Measurements from ENCODE around the gene MNS1.

MNS1 gene

GRCh38 chr15:56411122-56411749, 53.7 kb downstream of the MNS1 start:
- TF ChIP-seq GATA3 (IDR thresholded peaks at IDR 0.05; ENCODE audit: low read depth, low read length) (no peak), GATA2 (IDR thresholded peaks at IDR 0.05; ENCODE audit: low read depth, low read length) (no peak)

GRCh38 chr15:56410721-56411120, 54.2 kb downstream of the MNS1 start:
- TF ChIP-seq GATA3 (IDR thresholded peaks at IDR 0.05; ENCODE audit: low read depth, low read length) = no peak

- TF ChIP-seq GATA2 (IDR thresholded peaks at IDR 0.05; ENCODE audit: low read depth, low read length) = no peak
- TF ChIP-seq GATA3 (IDR thresholded peaks at IDR 0.05; ENCODE audit: low read depth, low read length) = no peak
Observed at GRCh38 chr15:56394909-56395308, 70.0 kb downstream of the MNS1 start.

- TF ChIP-seq GATA3 (IDR thresholded peaks at IDR 0.05; ENCODE audit: low read depth, low read length) = no peak
- no peak for TF ChIP-seq GATA2 (IDR thresholded peaks at IDR 0.05; ENCODE audit: low read depth, low read length)
Observed at GRCh38 chr15:56393277-56393676, 71.7 kb downstream of the MNS1 start.

- TF ChIP-seq GATA2 (IDR thresholded peaks at IDR 0.05; ENCODE audit: low read depth, low read length) (no peak), GATA3 (IDR thresholded peaks at IDR 0.05; ENCODE audit: low read depth, low read length) (no peak)
Observed at GRCh38 chr15:56390739-56391267, 74.1 kb downstream of the MNS1 start.

- no peak for TF ChIP-seq GATA2 (IDR thresholded peaks at IDR 0.05; ENCODE audit: low read depth, low read length)
- TF ChIP-seq GATA3 (IDR thresholded peaks at IDR 0.05; ENCODE audit: low read depth, low read length) = no peak
Observed at GRCh38 chr15:56385908-56386307, 79.0 kb downstream of the MNS1 start.

GRCh38 chr15:56383010-56383409, 81.9 kb downstream of the MNS1 start:
- no peak for TF ChIP-seq GATA3 (IDR thresholded peaks at IDR 0.05; ENCODE audit: low read depth, low read length)
- no peak for TF ChIP-seq GATA2 (IDR thresholded peaks at IDR 0.05; ENCODE audit: low read depth, low read length)

Data from SH-SY5Y (cell line).